Activated naive CD8-positive, alpha-beta T cell treated with anti-CD3 and anti-CD28 coated beads, Interleukin-2, amount 50 U/mL, for 16 hours (primary cell): ENCODE data around the gene TAS2R3.
A peak's percentile ranks its signal among the peaks of the same experiment; 100 is the strongest.
"Not testable (repeated sequence)": the region's sequence is repeated elsewhere in the genome, so short reads cannot be mapped to it uniquely, and the experiment has no call there.

Experiments used
- DNase-seq: peaks from one replicate; pipeline ENCODE4 v3.0.0-alpha.2; 2020; ENCODE audit warnings: low read depth, low spot score

The TAS2R3 gene, protein sequence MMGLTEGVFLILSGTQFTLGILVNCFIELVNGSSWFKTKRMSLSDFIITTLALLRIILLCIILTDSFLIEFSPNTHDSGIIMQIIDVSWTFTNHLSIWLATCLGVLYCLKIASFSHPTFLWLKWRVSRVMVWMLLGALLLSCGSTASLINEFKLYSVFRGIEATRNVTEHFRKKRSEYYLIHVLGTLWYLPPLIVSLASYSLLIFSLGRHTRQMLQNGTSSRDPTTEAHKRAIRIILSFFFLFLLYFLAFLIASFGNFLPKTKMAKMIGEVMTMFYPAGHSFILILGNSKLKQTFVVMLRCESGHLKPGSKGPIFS

DNA sequence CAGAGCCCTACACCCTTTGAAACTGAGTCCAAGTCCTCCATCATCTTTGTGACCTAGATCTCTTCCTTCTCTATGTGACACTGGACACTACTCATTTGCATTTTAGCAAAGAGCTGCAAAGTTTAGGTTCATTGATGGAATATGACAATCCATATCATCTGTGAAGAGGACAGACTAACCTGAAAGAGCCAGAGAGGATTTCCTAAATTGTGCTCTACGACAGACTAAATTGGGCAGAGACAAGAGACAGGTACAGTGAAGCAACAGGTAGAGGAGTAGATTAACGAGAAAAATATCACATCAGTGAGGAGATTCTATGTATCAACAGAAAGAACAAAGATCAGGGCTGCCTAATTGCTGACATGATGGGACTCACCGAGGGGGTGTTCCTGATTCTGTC is at the start of gene TAS2R3:
Gene TAS2R3 (plus strand): TSS at position 301 of the 400 bp plus-strand sequence. CDS start 62 bp downstream, at position 363.
- DNase-seq: no peak

DNA sequence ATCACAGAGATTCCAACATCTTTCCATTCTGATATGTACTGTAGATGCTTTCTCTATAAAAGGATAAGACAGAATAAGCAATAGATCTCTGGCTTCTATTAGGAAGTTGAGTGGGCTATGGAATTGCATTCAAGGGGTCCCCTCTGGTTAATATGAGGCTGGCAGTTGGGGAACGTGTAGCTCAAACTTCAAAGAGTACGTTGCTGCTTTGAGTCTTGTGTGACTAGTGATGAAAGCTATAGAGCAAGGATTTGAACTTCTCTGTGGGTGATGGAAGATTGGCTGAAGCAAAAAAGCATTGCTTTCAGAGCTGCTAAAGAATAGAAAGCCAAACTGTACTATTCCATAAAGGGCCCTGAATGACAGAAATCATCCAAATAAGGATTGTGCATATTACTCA is 49.3 kb upstream of the TAS2R3 start:
- DNase-seq: no peak

DNA sequence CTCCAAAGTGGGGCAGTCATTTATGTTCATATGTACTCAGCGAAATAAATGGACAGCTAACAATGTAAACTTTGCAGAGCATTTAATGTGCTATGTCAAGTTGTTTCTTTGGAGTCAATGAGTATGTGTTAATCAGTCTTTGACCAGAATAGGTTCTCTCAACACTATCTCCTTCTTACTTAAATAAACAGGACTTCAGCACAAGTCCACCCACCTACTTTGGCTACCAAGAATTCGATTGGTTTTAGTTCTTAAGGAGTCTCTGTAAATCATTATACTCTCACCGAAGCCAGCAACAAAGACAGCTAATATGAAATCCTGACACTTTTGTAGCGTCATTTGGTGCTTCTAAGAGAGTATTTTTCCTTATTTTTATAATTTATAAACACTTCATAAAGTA is 48.9 kb upstream of the TAS2R3 start:
- no peak for DNase-seq

DNA sequence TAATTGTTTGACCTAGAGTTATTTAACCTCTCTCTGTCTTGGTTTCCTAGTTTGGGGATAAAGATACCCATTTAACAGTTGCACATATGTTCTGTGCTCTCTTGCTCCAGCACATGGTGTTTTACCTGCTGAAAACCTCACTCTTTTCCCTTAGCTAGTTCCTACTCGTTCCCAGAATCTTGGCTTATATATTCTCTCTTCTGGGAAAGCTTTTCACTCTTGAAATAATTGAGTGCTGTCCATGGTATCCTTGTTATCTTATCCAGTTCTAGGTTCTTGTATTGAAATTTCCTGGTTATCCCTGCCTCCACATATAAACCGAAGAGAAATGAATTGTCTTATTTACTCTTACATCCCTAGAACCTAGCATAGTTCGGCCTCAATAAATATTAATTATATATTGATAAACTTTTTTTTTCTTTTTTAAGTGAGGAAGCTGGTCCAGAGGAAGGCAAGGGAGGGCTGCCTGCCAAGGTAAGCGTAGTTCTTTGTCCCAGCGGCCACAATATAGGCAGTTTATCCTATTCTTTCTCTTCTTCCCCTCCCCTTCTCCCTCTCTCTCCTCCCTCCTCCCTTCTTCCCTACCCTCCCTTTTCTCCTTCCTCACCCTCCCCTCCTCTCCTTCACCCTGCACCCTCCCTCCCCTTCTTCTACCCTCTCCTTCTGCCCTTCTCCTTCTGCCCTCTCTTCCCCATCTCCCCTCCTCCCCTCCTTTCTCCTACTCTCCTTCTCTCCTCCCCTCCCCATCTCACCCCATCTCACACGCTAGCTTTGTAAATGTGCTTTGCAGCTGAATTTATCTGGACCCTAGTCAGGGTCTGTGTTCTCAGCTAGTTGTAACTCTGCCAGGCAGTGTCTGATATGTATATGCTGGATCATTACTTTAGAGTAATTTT is 47.9 kb upstream of the TAS2R3 start:
- DNase-seq: no peak

DNA sequence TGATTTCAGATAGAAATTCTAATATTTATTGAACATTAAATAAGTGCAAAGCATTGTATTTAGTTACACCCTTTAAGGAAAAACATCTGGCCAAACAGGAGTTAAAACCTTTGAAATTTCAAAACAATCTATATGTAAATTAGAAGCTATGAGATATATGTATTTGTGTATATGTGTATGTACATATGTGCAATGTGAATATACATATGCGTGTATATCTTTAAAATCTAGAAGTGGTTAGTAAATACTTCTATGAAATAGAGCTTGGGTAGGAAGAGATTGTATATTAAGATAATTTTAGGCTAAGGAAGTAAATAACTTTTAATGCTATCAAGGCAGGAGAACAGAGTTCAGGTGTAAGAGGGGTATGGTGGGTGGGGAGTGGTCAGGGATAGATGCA is 46.4 kb upstream of the TAS2R3 start:
- no peak for DNase-seq

DNA sequence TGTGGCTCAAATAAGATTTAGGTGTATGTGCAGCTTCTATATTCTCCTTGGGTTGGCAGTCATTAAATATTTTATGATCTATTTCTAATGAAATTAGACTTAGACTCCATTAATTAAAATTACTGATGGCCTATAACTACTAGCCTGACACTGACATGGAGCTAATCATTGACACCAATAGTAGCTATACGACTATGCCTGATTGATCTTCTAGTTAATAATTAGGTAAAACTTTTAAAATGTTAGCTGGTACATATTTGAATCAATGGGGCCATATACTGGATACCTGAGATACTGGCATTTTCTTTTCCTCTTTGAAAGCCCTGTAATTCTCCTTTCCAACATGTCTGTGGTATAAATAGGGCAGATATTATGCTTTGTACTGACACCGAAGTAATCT is 41.4 kb upstream of the TAS2R3 start:
- no peak for DNase-seq

DNA sequence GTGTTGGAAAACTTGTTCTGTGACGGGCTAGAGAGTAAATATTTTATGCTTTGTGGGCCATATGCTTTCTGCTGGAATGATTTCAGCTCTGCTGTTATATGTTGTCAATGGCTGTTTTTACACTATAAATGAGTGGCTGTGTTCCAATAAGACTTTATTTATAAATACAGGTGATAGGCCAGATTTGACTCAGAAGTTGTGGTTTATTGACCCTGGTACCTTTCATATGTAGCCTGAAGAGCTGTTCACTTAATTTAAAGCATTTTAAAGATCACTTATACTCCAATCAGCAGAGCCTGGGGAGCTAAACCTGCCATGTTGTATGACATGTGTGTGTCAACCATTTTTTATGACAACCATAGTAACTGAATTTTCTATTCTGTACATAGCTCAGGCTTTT is 34.9 kb upstream of the TAS2R3 start:
- DNase-seq: no peak

DNA sequence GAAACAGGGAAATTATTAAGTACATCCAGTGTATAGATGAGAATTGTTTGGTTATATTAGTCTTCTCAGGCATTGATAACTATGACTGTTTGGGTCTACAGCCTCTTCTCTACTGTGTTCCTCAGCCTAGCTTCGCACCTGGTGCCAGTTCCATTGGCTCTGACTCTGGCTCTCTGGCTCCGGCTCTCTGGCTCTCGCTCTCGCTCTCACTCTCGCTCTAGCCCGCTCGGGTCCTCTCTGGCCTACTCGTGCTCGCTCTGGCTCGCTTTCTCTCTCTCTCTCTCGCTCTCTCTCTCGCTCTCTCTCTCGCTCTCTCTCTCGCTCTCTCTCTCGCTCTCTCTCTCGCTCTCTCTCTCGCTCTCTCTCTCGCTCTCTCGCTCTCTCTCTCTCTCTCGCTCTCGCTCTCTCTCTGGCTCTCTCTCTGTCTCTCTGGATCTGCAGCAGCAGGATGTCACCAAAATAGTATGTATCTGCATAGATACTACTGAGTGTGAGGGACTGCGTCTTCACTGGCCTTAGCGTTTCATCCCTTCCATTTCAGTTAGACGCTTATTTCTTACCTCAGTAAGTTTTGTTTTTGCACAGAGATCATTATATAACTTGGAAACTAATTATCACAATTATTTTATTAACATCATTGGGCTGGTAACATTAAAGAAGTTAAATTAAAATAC is 32.3 kb upstream of the TAS2R3 start:
- no peak for DNase-seq

DNA sequence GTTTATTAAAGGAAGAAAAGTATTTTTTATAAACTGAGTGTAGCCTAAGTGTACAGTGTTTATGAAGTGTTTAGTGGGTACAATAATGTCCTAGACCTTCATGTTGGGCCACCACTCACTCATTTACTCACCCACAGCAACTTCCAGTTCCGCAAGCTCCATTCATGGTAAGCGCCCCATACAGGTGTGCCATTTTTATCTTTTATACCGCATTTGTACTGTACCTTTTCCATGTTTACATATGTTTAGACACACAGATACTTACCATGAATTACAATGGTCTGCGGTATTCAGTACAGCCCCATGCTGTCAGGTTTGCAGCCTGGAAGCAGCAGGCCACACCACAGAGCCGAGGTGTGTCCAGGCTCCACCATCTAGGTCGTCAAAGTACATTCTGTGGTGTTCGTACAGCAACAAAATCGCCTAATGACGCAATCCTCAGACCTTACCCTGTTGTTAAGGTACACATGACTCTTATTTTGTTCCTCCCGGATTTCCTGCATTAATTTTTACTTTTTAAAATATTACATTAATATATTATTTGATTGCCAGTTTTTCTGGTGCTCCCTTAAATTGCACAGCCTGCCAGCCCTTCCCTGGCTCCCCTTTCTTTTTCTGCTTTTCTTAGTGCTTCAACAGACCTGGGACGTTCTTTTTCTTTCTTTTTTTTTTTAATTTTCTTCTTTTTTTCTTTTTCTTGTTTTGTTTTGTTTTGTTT is 26.6 kb upstream of the TAS2R3 start:
- DNase-seq: no peak

DNA sequence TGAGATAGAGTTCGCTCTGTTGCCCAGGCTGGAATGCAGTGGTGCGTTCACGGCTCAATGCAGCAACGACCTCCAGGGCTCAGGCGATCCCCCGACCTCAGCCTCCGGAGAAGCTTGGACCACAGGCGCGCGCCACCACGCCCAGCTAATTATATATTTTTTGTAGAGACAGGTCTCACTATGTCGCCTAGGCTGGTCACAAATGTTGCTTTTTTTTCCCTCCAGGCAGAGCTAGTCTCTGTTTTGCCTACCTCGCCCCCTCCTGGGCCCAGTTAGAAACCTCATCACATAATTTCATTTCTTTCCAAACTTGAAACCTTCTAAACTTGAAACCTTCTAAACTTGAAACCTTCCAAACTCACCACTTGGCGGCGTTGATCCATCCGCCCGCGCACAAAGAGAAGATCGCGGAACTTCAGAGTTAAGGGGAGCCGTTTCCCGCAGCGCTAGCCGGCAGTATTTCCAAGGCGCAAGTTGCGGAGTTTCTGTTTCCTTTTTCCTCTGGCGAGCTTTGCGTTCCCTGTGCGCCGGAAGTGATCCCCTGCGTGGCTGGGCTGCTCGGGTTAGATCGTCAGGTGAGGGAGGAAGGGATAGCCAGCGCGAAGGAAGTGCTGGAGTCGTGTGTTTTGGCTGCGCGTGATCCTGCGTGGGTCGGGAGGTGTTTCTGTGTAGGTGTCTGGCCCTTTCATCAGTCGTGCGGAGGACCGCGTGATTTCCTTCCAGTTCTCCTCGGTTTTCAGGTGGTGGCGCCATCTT is 25.9 kb upstream of the TAS2R3 start, which contains the start of gene SSBP1:
Gene SSBP1 (plus strand): TSS at position 523 of the 756 bp plus-strand sequence. CDS start 809 bp downstream, outside the sequence.
- DNase-seq: peak; percentile 81

DNA sequence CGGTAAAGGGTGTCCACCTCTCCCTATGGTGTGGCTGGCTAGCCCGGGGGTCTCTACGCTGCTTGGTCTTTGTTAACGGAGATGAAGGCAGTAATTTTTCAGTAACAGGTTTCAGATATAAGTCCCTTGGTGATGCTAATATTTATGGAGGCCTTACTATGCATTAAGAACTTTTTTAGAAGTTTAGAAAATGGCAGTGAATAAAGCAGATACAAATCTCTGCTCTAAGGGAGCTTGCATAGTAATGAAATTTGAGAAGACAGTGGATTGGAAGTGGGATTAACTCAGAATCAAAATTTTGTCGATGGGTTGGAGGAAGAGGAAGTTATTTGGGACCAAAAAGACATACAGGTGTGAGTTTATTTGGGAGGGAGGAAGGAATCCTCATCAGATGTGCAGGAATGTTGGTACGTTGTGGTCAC is 25.3 kb upstream of the TAS2R3 start:
- DNase-seq: no peak

DNA sequence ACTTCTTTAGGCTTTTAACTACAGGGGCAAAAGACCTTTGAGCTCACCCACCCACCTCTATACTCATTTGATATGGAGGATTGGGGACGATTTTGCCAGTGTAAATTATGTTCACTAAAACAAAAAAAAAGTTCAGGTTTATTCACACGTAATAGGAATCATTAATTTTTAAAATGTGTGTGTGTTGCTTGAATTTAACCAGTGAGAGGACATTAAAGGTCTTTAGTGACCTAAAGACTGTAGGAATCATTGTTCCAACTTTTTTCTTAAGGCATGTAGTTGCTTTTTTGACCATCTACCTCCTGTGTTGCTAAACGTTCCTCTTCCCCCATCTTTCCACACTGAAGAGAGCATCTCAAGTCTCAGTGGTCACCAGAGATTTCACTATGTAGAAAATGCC is 24.6 kb upstream of the TAS2R3 start:
- DNase-seq: no peak

DNA sequence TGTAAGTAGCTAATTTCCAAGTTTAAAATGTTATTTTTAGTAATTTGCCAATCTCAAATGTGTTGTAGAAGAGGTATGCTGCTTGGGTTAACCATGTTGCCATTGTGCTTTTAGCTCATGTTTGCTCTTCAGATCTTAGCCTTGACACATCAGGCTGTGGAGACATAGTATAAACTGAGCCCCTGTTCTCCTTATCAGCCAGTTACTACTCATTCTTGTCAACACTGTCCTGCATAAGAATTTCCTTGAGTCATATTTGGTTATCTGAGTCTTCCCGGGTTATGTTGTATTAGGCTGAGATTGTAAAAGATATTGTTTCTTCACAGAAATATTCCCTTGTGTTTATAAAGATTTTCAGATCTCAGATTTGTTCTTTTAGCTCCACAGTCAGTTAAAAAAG is 21.7 kb upstream of the TAS2R3 start:
- DNase-seq: no peak

DNA sequence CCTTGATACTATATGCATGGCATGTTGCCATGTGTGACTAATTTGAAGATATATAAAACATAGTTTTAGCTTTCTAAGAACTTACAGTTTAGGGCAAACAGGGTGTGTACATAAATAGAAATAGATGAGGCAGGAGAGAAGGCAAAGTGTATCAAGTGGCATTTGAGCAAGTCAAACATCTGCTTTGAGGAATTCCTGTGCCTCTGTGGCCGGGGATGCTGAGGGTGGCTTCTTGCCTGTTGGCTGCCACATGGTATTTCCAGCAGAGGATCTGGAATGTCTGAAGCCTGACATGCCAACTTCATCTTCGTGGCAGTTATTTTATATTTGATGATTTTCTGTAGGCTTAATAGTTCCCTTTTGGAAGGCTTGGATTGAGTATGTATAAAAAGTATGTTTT is 19.8 kb upstream of the TAS2R3 start:
- no peak for DNase-seq

DNA sequence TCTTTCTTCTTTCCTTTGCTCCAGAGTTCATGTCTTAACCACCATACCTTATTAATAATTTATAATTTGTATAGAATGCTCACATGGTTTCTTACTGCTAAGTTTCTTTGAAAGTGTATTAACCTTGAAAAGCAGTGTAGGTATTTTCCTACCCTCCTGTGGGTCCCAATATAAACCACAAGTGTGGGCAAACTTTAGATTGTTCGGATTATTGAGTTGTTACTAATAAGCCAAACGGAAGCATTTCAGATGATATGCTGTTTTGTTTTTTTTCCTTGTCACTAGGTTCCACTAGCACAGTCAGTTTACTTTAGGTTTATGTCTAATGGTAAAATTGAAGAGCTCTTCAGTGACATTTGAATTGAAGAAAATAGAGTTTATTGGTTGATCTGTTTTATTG is 15.5 kb upstream of the TAS2R3 start:
- DNase-seq: no peak

DNA sequence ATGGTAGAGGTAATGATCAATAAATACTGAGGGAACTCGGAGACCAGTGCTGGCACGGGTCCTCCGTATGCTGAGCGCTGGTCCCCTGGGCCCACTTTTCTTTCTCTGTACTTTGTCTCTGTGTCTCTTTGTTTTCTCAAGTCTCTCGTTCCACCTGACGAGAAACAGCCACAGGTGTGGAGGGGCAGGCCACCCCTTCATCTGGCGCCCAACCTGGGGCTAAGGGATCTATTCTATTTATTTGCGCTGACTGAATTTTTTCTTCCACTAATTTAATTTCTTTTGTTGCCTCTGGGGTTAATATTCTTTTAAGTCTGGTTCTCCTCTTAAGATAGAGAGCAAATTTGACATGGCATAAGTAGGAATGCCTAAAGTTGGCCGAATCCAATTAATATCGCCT is 12.0 kb upstream of the TAS2R3 start:
- DNase-seq: not testable (repeated sequence)

DNA sequence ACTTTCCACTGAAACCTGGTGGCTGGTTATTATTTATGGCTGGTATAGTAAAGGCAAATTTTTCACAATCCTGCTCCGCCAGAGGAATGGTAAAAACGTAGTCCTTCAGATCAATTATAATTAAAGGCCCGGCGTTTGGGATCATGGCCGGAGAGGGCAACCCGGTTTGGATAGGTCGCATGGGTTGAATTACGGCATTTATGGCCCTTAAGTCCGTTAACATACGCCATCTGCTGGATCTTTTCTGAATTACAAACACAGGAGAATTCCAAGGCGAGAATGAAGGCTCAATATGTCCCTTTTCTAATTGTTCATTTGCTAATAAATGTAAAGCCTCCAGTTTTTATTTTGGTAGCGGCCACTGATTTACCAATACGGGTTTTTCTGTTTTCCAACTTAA is 11.3 kb upstream of the TAS2R3 start:
- no peak for DNase-seq

DNA sequence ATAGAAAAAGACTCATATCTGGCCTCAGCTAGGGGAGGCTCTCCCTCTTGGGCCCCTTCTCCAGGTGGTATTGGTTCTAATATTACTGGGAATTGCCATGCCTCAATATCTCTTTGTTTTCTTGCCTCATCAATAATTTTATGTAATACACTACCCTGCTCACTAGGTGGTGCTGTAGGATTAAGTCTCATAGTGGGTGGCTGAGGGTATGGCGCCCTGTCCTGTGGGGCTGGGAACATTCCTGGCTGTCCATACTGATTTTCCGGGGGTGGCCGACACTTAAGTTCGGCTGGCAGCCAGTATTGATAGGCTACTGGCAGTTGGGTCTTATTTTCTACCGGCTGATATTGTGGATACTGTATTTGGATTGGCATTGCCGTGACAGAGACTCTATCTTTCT is 9.0 kb upstream of the TAS2R3 start:
- DNase-seq: no peak

DNA sequence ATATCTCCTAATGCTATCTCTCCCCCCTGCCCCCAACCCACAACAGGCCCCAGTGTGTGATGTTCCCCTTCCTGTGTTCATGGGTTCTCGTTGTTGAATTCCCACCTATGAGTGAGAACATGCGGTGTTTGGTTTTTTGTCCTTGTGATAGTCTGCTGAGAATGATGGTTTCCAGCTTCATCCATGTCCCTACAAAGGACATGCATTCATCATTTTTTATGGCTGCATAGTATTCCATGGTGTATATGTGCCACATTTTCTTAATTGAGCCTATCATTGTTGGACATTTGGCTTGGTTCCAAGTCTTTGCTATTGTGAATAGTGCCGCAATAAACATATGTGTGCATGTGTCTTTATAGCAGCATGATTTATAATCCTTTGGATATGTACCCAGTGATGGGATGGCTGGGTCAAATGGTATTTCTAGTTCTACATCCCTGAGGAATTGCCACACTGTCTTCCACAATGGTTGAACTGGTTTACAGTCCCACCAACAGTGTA is 6.2 kb downstream of the TAS2R3 start:
- not testable (repeated sequence) for DNase-seq

DNA sequence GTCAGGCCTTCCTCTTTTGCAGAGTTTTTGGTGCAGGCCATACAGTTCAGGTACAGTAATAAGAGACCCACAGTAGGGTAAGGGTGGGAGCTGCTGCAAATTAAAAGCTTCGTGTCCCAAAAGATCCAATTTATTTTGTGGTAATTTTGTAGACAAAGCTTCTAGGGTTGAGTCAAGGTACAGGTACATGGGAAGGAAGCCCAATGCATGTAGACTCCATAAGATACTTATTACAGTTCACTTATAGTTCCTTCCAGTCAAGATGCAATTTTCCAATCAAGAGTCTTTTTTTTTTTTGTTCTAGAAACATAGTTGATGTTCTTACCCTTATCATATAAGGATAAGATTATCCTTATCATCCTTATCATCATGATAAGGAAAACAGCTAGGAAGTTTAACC is 12.5 kb downstream of the TAS2R3 start, which contains the start of gene TAS2R4:
Gene TAS2R4 (plus strand): TSS at position 301 of the 400 bp plus-strand sequence. CDS start 1,815 bp downstream, outside the sequence.
- no peak for DNase-seq
